A549 (cell line): ENCODE results near the gene LPCAT4.
"Not testable (repeated sequence)": the region's sequence is repeated elsewhere in the genome, so short reads cannot be mapped to it uniquely, and the experiment has no call there.

Experiments used
- CEBPB ChIP-seq, 2 experiments: fragments of >200 bp in 1 of 2; sonication (Bioruptor Twin) in 1 of 2; formaldehyde crosslinking in 1 of 2; IDR thresholded peaks; 2 replicates each; pipeline ENCODE4 v1.6.1; 2012 to 2016
- JUNB ChIP-seq: fragments of >200 bp; sonication (Bioruptor Twin); formaldehyde crosslinking; IDR thresholded peaks from 2 replicates; pipeline ENCODE4 v1.6.1; 2016
- POLR2A ChIP-seq: IDR thresholded peaks from 2 replicates; pipeline ENCODE4 v1.6.1; 2012; ENCODE audit warnings: mild to moderate bottlenecking, low read length
- RARB ChIP-seq: fragments of 250-450 bp; sonication (Bioruptor Pico); IDR thresholded peaks from 2 replicates; pipeline ENCODE4 v1.8.0; 2021; ENCODE audit warnings: mild to moderate bottlenecking, moderate library complexity
- ZSCAN20 ChIP-seq: fragments of 250-450 bp; sonication (Bioruptor Pico); IDR thresholded peaks from 2 replicates; pipeline ENCODE4 v1.8.0; 2022; ENCODE audit warnings: mild to moderate bottlenecking, moderate library complexity

DNA sequence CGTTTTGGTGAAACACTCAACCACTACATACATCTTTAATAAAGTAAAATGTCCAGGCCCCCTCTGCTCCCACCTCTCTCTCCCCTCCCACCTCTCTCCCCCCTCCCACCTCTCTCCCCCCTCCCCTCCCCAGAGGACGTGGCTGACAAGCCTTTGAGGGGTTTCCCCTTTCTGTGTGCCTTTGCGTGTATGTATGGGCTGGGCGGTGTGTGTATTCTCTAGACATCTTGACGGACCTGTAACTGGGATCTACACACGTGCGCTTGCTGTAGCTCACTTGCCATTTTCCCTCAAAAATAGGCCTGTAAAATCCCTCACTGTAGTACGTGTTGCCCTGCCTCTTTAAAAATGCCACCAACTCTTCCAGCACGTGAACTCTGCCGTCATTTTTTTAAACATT lies 42.0 kb upstream of the LPCAT4 start:
- not testable (repeated sequence) for TF ChIP-seq RARB; ZSCAN20 (CRISPR knock-in tag); JUNB; POLR2A; CEBPB (IDR thresholded peaks at IDR 0.05)
